Hepatocyte (in vitro differentiated cells): ENCODE results near the gene WDR90. TPM values are rescaled to one million over a fixed set of nuclear protein-coding genes. Genes with fewer than 3 reads are reported as not detected.

ENCODE experiments used
- DNase-seq: peaks from one replicate; pipeline ENCODE4 v3.0.0-alpha.2; 2016; ENCODE audit warnings: low spot score
- H2AFZ ChIP-seq: fragments of 200-600 bp; sonication (generic); 2 replicates; pipeline ENCODE4 v1.6.0; 2016; ENCODE audit warnings: antibody characterized with exemption, mild to moderate bottlenecking
- H3K27ac ChIP-seq: fragments of 200-600 bp; sonication (generic); 2 replicates; pipeline ENCODE4 v1.5.1; 2016; ENCODE audit warnings: mild to moderate bottlenecking
- H3K27me3 ChIP-seq: fragments of 200-600 bp; sonication (generic); 2 replicates; pipeline ENCODE4 v1.6.1; 2016
- H3K36me3 ChIP-seq: fragments of 200-600 bp; sonication (generic); replicated peaks from 2 replicates; pipeline ENCODE4 v1.5.1; 2016; ENCODE audit warnings: low read depth; ENCODE audit not compliant: insufficient read depth
- H3K4me1 ChIP-seq: fragments of 200-600 bp; sonication (generic); 2 replicates; pipeline ENCODE4 v1.5.1; 2016; ENCODE audit warnings: mild to moderate bottlenecking, moderate library complexity; ENCODE audit not compliant: insufficient read depth
- H3K4me2 ChIP-seq: fragments of 200-600 bp; sonication (generic); 2 replicates; pipeline ENCODE4 v1.6.0; 2016
- H3K4me3 ChIP-seq: fragments of 200-600 bp; sonication (generic); 2 replicates; pipeline ENCODE4 v1.5.1; 2016; ENCODE audit warnings: mild to moderate bottlenecking
- H3K79me2 ChIP-seq: fragments of 200-600 bp; sonication (generic); 2 replicates; pipeline ENCODE4 v1.6.0; 2017; ENCODE audit warnings: mild to moderate bottlenecking
- H3K9me2 ChIP-seq: fragments of 200-600 bp; sonication (generic); replicated peaks from 2 replicates; pipeline ENCODE4 v1.6.0; 2017; ENCODE audit warnings: mild to moderate bottlenecking; ENCODE audit not compliant: insufficient read depth
- H3K9me3 ChIP-seq: fragments of 200-600 bp; sonication (generic); 2 replicates; pipeline ENCODE4 v1.5.1; 2016; ENCODE audit warnings: low read depth, mild to moderate bottlenecking
- H4K20me1 ChIP-seq: fragments of 200-600 bp; sonication (generic); 2 replicates; pipeline ENCODE4 v1.6.0; 2016; ENCODE audit warnings: mild to moderate bottlenecking; ENCODE audit not compliant: insufficient read depth, poor library complexity, severe bottlenecking
- CTCF ChIP-seq: fragments of 200-600 bp; sonication (generic); IDR thresholded peaks from 2 replicates; pipeline ENCODE4 v1.5.1; 2016; ENCODE audit warnings: antibody characterized with exemption, mild to moderate bottlenecking; ENCODE audit not compliant: poor library complexity
- EZH2 ChIP-seq: fragments of 200-600 bp; sonication (generic); IDR thresholded peaks from 2 replicates; pipeline ENCODE4 v1.6.1; 2016; ENCODE audit warnings: antibody characterized with exemption, mild to moderate bottlenecking, borderline replicate concordance
- EZH2phosphoT487 ChIP-seq: fragments of 200-600 bp; sonication (generic); IDR thresholded peaks from one replicate; pipeline ENCODE4 v1.6.1; 2018; ENCODE audit warnings: antibody characterized with exemption, mild to moderate bottlenecking, low read depth, moderate library complexity; ENCODE audit not compliant: unreplicated experiment, severe bottlenecking
- WGBS: methylation state at CpG from one replicate; pipeline ENCODE4 v1.1.6; 2016; ENCODE audit warnings: low lambda C conversion rate; ENCODE audit errors: missing lambda C conversion rate; 5-methylcytosine and 5-hydroxymethylcytosine counted together
- polyA plus RNA-seq: library from polyadenylated mRNA; unstranded; fragments of >200 nt; fragmentation: Nextera tagmentation; extraction: Ambion mirVana; gene quantifications from 2 replicates; pipeline ENCODE4 v1.2.1, GENCODE V29; 2016
- total RNA-seq: library from RNA; depleted of rRNA; stranded (reverse); fragments of >200 nt; gene quantifications from 2 replicates; pipeline ENCODE4 v1.2.3, GENCODE V29; 2014

Gene WDR90
- total and polyA plus RNA-seq, 2 experiments from 2014 or later = 14.4 to 25.1 TPM

GRCh38 chr16:648071-648780 is 939 bp upstream of the WDR90 start:
- H3K4me1 ChIP-seq = peaks cover 48% of the 10 kb centered on the region
- peak overlapping the region; percentile 72 for H2AFZ ChIP-seq
- H3K9me2 ChIP-seq = no peaks in the 10 kb centered on the region
- H3K4me3 ChIP-seq = peak overlapping the region; percentile 72
- H3K9me3 ChIP-seq = no peaks in the 10 kb centered on the region
- H3K36me3 ChIP-seq = no peaks in the 10 kb centered on the region
- no peaks in the 10 kb centered on the region for H4K20me1 ChIP-seq
- 61% methylated on average over 24 of the region's 24 CpGs for WGBS
- no peaks in the 10 kb centered on the region for H3K27me3 ChIP-seq
- peak; percentile 21 for TF ChIP-seq CTCF
- no peak for TF ChIP-seq EZH2phosphoT487
- H3K27ac ChIP-seq = peak overlapping the region; percentile 98
- H3K4me2 ChIP-seq = peak overlapping the region; percentile 94
- H3K79me2 ChIP-seq = peaks cover 50% of the 10 kb centered on the region
- DNase-seq = peak; percentile 58

- Histone ChIP-seq H3K4me2 (peak overlapping the region; percentile 94), H3K27me3 (no peaks in the 10 kb centered on the region), H3K27ac (no peak overlapping the region), H3K36me3 (no peaks in the 10 kb centered on the region), H3K4me3 (peak overlapping the region; percentile 72), H4K20me1 (no peaks in the 10 kb centered on the region), H3K4me1 (peaks cover 38% of the 10 kb centered on the region), H3K9me3 (no peaks in the 10 kb centered on the region), H3K79me2 (peaks cover 36% of the 10 kb centered on the region), H3K9me2 (no peaks in the 10 kb centered on the region), H2AFZ (peak overlapping the region; percentile 59)
- no peak for DNase-seq
- TF ChIP-seq CTCF (no peak), EZH2 (no peak), EZH2phosphoT487 (no peak)
- WGBS = 13% methylated on average over 26 of the region's 44 CpGs
These were observed 466 bp downstream of the WDR90 start for GRCh38 chr16:649631-650030.

- Histone ChIP-seq H3K79me2 (peaks cover 16% of the 10 kb centered on the region), H3K27me3 (no peaks in the 10 kb centered on the region), H3K4me1 (peaks cover 19% of the 10 kb centered on the region), H2AFZ (no peak overlapping the region), H3K9me3 (no peaks in the 10 kb centered on the region), H3K9me2 (no peaks in the 10 kb centered on the region), H3K4me3 (no peak overlapping the region), H3K27ac (no peak overlapping the region), H3K4me2 (no peak overlapping the region), H4K20me1 (no peaks in the 10 kb centered on the region), H3K36me3 (no peaks in the 10 kb centered on the region)
- 92% methylated on average over 22 of the region's 22 CpGs for WGBS
- DNase-seq = no peak
- TF ChIP-seq CTCF (no peak), EZH2phosphoT487 (no peak), EZH2 (no peak)
These were observed 2.7 kb downstream of the WDR90 start for GRCh38 chr16:651844-652243.
